ENCODE results near the gene C17orf114.

GRCh38 chr17:4808378-4808767 lies 6.2 kb upstream of the C17orf114 start:
- TF ChIP-seq, protein P1, sequence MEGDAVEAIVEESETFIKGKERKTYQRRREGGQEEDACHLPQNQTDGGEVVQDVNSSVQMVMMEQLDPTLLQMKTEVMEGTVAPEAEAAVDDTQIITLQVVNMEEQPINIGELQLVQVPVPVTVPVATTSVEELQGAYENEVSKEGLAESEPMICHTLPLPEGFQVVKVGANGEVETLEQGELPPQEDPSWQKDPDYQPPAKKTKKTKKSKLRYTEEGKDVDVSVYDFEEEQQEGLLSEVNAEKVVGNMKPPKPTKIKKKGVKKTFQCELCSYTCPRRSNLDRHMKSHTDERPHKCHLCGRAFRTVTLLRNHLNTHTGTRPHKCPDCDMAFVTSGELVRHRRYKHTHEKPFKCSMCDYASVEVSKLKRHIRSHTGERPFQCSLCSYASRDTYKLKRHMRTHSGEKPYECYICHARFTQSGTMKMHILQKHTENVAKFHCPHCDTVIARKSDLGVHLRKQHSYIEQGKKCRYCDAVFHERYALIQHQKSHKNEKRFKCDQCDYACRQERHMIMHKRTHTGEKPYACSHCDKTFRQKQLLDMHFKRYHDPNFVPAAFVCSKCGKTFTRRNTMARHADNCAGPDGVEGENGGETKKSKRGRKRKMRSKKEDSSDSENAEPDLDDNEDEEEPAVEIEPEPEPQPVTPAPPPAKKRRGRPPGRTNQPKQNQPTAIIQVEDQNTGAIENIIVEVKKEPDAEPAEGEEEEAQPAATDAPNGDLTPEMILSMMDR (IDR thresholded peaks at IDR 0.05; ENCODE audit: poor library complexity): no peak
- TF ChIP-seq EZH2 (IDR thresholded peaks at IDR 0.05; ENCODE audit: borderline replicate concordance): no peak
